H1 (cell line): ENCODE measurements around the gene CMTM5. TPM values are rescaled to one million over a fixed set of nuclear protein-coding genes. Genes with fewer than 3 reads are reported as not detected.

Experiments
- ASH2L ChIP-seq: fragments of 200-600, 300-600 bp; sonication (generic); IDR thresholded peaks from one replicate; pipeline ENCODE4 v1.7.1; 2017; ENCODE audit warnings: low read length
- POLR2A ChIP-seq, 2 experiments: IDR thresholded peaks; 1 replicate in 1 of 2; 2 replicates in 1 of 2; pipeline ENCODE4 v1.6.1; 2011; ENCODE audit warnings: low read depth in 2 of 2, low read length in 2 of 2, mild to moderate bottlenecking in 2 of 2; ENCODE audit errors: control extremely low read depth in 1 of 2
- SIN3A ChIP-seq, 2 experiments: IDR thresholded peaks in 1 of 2; conservative IDR thresholded peaks in 1 of 2; 2 replicates each; pipeline ENCODE4 v1.6.1; 2011 to 2012; ENCODE audit warnings: low read length in 2 of 2, improper control_type of control experiment in 1 of 2, low read depth in 1 of 2, mild to moderate bottlenecking in 1 of 2
- polyA plus RNA-seq, 7 experiments: library from polyadenylated mRNA; depleted of rRNA in 3 of 7; stranded (reverse) in 5 of 7; unstranded in 2 of 7; fragments of >200 nt in 5 of 7; fragments of 200-250 nt in 2 of 7; gene quantifications; 1 replicate in 5 of 7; 2 replicates in 1 of 7; 4 replicates in 1 of 7; pipeline versions ENCODE4 v1.2.1 to v1.2.3, GENCODE V29; 2011 to 2013; ENCODE audit warnings: missing spikeins in 2 of 7, mixed read lengths in 2 of 7
- total RNA-seq: library from RNA; stranded (reverse); fragmentation: NEBNext Ultra II Directional; extraction: Animal tissue kit (Norgen Biotek cat#: 25700); gene quantifications from 2 replicates; pipeline ENCODE4 v1.2.1, GENCODE V29; 2021

The CMTM5 gene
- total and polyA plus RNA-seq, 2 of the 8 experiments (the other 6 are each of a cell fraction or from before 2014, with no cell fraction given): 2.1 TPM; not detected in 1

GRCh38 chr14:23365732-23366425 lies 11.0 kb upstream of the CMTM5 start (continued):
- TF ChIP-seq ASH2L (peak; percentile 59), POLR2A (IDR thresholded peaks at IDR 0.05; ENCODE audit: control extremely low read depth in 1 of 2, low read depth in 2 of 2, low read length in 2 of 2) (peak in 1 of 2 experiments; percentile 87; a peak in 2 of 3 replicates), SIN3A (conservative IDR thresholded peaks at IDR 0.05 in 1 of 2, IDR thresholded peaks at IDR 0.05 in 1 of 2; ENCODE audit: low read depth in 1 of 2, low read length in 2 of 2) (peak in 1 of 2 experiments; percentile 17; a peak in 1 of 4 replicates)
